Activated CD4-positive, alpha-beta memory T cell treated with anti-CD3 and anti-CD28 coated beads, Interleukin-2, amount 10 ng/mL, durations not matched to agents 7 days and 5 days (primary cell): ENCODE results near the gene TNFSF8. TPM values are rescaled to one million over a fixed set of nuclear protein-coding genes. Genes with fewer than 3 reads are reported as not detected.

Source experiments
- CTCF ChIA-PET: fragments of 350-600 bp; sonication (Branson Sonifier 250); formaldehyde crosslinking; loops from one replicate; lab custom pipeline; 2021; ENCODE audit warnings: antibody characterized with exemption, inconsistent platforms; lab: Charles Lee
- POLR2A ChIA-PET: fragments of 350-600 bp; sonication (Branson Sonifier 250); formaldehyde crosslinking; loops from one replicate; lab custom pipeline; 2021; ENCODE audit warnings: antibody characterized with exemption; lab: Charles Lee
- DNase-seq: peaks from one replicate; pipeline ENCODE4 v3.0.0-alpha.2; 2020
- H3K27ac Mint-ChIP-seq: one replicate; pipeline ENCODE4 v1.8.0; 2021; ENCODE audit warnings: mild to moderate bottlenecking, mixed read lengths
- H3K27me3 Mint-ChIP-seq: one replicate; pipeline ENCODE4 v1.8.0; 2021; ENCODE audit warnings: mixed read lengths
- H3K36me3 Mint-ChIP-seq: one replicate; pipeline ENCODE4 v1.8.0; 2021; ENCODE audit warnings: low read depth, mixed read lengths
- H3K4me1 Mint-ChIP-seq: one replicate; pipeline ENCODE4 v1.8.0; 2021; ENCODE audit warnings: mixed read lengths
- H3K4me3 Mint-ChIP-seq: one replicate; pipeline ENCODE4 v1.8.0; 2021; ENCODE audit warnings: mild to moderate bottlenecking, mixed read lengths
- H3K9me3 Mint-ChIP-seq: one replicate; pipeline ENCODE4 v1.8.0; 2021; ENCODE audit warnings: mixed read lengths
- total RNA-seq, 2 experiments: library from RNA; stranded (reverse); gene quantifications; one replicate each; pipeline ENCODE4 v1.2.3, GENCODE V29; 2021

Gene TNFSF8, protein sequence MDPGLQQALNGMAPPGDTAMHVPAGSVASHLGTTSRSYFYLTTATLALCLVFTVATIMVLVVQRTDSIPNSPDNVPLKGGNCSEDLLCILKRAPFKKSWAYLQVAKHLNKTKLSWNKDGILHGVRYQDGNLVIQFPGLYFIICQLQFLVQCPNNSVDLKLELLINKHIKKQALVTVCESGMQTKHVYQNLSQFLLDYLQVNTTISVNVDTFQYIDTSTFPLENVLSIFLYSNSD
- 10 to 100 TPM; 34.6 to 34.8 TPM for total RNA-seq

DNA sequence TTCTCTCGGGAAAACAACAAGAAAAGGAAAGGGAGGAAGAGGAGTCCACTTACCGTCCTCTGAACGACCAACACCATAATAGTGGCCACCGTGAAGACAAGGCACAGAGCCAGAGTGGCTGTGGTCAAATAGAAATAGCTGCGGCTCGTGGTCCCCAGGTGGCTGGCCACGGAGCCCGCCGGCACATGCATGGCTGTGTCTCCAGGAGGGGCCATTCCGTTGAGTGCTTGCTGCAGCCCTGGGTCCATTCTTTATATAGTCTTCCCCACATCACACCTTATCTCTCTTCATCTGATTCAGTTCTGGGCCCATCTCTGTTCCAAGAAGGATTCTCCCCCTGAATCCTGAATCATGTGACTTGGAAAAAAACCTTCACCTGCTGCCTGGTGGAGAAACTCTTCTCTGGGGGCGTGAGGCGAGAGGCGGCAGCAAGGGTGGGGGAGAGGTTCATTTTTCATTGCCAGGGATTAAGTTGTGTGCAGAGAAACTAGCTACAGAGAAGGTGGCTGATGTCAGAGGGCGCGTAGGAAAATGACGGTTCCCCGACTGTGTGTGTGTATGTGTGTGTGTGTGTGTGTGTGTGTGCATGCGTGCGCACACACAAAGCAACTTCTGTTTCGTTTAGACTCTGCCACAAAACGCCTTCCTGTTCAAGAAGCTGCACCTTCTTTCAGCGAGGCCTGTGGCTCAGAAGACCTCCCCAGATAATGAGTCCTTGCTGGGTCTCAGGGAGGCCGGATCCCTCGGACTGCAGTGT, at the start of gene TNFSF8:
Gene TNFSF8 (minus strand): TSS at position 536 of the 757 bp plus-strand sequence. CDS start 288 bp downstream, at position 248.
- peak; percentile 83 for DNase-seq
- ChIA-PET CTCF (interaction anchor here (1.0 to 4.3 kb wide), 15 partner anchors 8 to 542 kb away, joined by 3 to 38 read pairs (median 5); partner anchors contain the start of genes AKNA and TEX48), POLR2A (interaction anchor here (0.7 to 7.3 kb wide), 31 partner anchors 9 to 563 kb away, joined by 3 to 373 read pairs (median 6); partner anchors contain the start of genes AKNA, ATP6V1G1, TEX48 and TNFSF15)
- H3K4me3 Mint-ChIP-seq: peak within 1 kb of the TSS; percentile 94
- peaks cover 2% of the 10 kb centered on the region for H3K27me3 Mint-ChIP-seq
- H3K4me1 Mint-ChIP-seq: peaks cover 53% of the 10 kb centered on the region
- no peaks in the 10 kb centered on the region for H3K9me3 Mint-ChIP-seq
- H3K36me3 Mint-ChIP-seq: peaks cover 53% of the 10 kb centered on the region
- H3K27ac Mint-ChIP-seq: peak within 1 kb of the TSS; percentile 96

DNA sequence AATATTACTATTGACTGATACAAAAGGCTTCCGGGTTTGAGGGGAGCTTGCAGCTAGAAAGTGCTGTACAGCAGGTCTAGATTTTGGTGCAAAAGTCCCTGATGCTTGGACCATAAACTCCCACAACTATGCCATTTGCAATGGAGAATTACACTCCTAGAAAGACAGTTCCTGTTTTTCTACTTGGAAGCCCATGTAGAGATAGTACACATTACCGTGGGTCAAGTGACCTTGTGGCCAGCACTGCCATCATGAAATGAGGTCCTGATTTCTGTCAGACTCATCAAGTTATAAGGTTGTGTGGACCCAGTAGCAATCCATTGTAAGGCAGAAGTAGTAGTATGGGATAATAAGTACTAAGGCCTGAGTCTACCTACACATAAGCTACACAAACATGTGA, 42.8 kb upstream of the TNFSF8 start:
- Mint-ChIP-seq H3K36me3 (peaks cover 32% of the 10 kb centered on the region), H3K27me3 (no peaks in the 10 kb centered on the region), H3K4me1 (no peaks in the 10 kb centered on the region), H3K9me3 (peaks cover 3% of the 10 kb centered on the region), H3K27ac (no peak overlapping the region), H3K4me3 (no peak overlapping the region)
- POLR2A ChIA-PET: no interaction called here
- CTCF ChIA-PET: interaction anchor here (0.8 kb wide), 1 partner anchor 292 kb away, joined by 3 read pairs; the partner anchor contains the start of gene TEX48
- DNase-seq: no peak

DNA sequence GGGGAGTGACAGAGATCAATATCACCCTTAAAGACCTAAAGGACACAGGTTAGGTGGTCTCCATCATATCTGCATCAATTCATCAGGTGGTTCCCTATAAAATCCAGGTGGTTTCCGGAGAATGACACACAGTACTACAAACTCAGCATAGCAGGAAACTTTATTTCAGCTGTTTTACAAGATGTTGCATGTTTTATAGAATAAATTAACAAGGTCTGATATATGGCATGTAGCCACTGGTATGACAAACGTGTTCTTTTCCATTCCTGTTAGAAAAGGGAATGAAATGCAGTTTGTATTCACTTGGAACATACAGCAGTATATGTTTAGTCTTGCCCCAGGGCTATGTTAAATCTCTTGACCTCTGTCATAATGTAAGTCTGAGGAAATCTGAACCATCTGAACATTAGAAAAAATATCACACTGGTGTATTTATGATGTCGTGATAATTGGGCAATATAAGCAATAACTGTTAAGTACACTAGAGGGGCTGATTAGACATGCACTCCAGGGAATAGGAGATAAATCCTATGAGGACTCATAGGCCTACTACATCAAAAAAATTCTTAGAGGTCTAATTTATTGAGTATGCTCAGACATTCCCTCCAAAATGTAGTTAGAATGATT, 42.2 kb upstream of the TNFSF8 start:
- ChIA-PET POLR2A (interaction anchor here (1.0 kb wide), 1 partner anchor 319 kb away, joined by 3 read pairs; no protein-coding TSS in a partner anchor), CTCF (no interaction called here)
- no peak for DNase-seq
- Mint-ChIP-seq H3K27ac (no peak overlapping the region), H3K27me3 (no peaks in the 10 kb centered on the region), H3K9me3 (peaks cover 3% of the 10 kb centered on the region), H3K4me3 (no peak overlapping the region), H3K36me3 (peaks cover 38% of the 10 kb centered on the region), H3K4me1 (no peaks in the 10 kb centered on the region)

DNA sequence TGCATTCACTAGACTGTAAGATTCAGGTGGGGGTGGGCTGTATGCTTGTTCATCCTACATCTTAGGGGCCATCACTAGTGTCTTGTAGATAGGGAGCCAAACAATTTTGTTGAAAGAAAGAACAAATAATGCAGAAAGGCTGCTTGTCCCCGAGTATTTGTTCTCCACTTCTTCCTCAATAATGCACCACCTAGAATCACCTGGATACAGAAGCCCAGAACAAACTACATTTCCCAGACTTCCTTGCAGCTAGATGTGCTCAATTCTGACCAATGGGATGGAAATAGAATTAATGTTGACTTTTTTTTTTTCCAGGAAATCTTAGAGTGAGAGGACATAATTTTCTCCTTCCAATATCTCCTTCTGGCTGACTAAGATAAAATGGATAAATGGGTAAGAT, 38.9 kb upstream of the TNFSF8 start:
- CTCF ChIA-PET: no interaction called here
- Mint-ChIP-seq H3K4me1 (no peaks in the 10 kb centered on the region), H3K27me3 (no peaks in the 10 kb centered on the region), H3K9me3 (no peaks in the 10 kb centered on the region), H3K4me3 (no peak overlapping the region), H3K27ac (no peak overlapping the region), H3K36me3 (peaks cover 41% of the 10 kb centered on the region)
- no peak for DNase-seq
- POLR2A ChIA-PET: no interaction called here

DNA sequence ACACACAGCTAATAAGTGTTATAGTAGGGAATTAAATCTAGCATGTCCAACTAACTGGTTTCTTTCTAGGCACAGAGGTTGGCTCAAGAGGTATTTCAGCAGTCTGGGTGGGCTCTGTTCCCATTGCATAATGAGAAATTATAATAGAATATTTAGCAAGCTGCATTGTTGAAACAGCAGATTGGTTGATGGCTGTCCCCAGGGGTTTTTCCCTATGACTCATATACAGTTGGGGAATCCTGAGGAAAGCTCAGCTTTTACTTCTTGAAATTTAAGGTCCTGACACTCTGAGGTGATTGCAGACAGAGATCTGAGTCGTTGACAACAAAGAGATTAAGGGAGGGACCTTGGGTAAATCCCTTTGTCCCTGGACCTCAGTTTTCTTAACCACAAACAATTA, 38.3 kb upstream of the TNFSF8 start:
- no peak overlapping the region for H3K27ac Mint-ChIP-seq
- POLR2A ChIA-PET: no interaction called here
- no peak overlapping the region for H3K4me3 Mint-ChIP-seq
- H3K36me3 Mint-ChIP-seq: peaks cover 37% of the 10 kb centered on the region
- no peaks in the 10 kb centered on the region for H3K27me3 Mint-ChIP-seq
- CTCF ChIA-PET: no interaction called here
- H3K9me3 Mint-ChIP-seq: no peaks in the 10 kb centered on the region
- no peak for DNase-seq
- H3K4me1 Mint-ChIP-seq: no peaks in the 10 kb centered on the region

DNA sequence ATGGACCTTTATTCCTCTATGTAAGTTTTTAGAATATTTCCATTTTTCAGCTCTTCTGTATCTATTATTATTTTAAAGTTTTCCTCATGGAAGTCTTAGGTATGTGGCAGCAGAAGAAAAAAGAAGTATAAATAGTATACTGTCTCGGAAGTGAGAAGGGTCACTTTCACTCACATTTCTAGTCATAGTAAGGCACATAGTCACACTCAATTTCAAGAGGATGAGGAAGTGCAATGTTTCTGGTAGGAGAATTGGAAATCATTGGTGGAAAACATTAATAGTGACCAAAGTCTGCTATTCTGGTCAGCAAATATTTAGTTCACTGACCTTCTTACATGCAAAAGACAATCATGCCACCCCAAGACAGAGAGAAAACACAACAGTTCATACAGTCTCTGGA, 35.2 kb upstream of the TNFSF8 start:
- ChIA-PET CTCF (no interaction called here), POLR2A (no interaction called here)
- Mint-ChIP-seq H3K4me3 (no peak overlapping the region), H3K27ac (no peak overlapping the region), H3K27me3 (no peaks in the 10 kb centered on the region), H3K36me3 (peaks cover 57% of the 10 kb centered on the region), H3K9me3 (peaks cover 21% of the 10 kb centered on the region), H3K4me1 (peaks cover under 1% of the 10 kb centered on the region)
- no peak for DNase-seq

DNA sequence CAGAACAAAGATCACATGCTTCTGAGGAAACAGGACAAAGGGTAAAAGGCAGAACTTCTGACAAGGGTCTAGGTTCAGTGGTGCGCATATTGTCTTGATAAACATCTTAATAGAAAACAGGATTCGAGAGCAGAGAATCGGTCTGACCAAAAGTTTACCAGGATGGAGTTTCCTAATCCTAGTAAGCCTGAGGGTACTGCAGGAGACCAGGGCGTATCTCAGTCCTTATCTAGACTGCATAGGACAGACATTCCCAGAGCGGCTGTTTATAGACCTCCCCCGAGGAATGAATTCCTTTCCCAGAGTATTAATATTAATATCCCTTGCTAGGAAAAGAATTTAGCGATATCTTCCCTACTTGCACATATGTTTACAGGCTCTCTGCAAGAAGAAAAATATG, 32.4 kb upstream of the TNFSF8 start:
- H3K27me3 Mint-ChIP-seq: no peaks in the 10 kb centered on the region
- ChIA-PET CTCF (no interaction called here), POLR2A (no interaction called here)
- no peak for DNase-seq
- no peak overlapping the region for H3K4me3 Mint-ChIP-seq
- H3K36me3 Mint-ChIP-seq: peaks cover 65% of the 10 kb centered on the region
- no peak overlapping the region for H3K27ac Mint-ChIP-seq
- H3K4me1 Mint-ChIP-seq: peaks cover 23% of the 10 kb centered on the region
- H3K9me3 Mint-ChIP-seq: peaks cover 34% of the 10 kb centered on the region

DNA sequence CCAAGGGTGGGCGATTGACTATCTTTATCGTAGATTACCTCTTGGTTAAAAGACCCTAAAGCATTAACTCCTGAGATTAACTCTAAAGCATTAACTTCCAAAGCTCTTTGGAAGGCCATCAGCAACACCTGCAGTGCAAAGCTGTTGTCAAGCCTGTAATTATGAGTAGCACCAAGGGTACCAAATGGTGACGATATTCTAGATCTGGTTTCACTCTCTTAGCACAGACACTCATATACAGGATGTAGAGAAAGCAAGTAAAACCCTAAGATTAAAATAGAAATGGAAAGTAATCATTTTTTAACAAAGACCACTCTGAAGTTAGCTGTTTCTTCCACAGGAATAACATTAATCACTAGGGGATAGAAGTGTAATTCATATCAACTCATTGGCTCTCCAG, 29.9 kb upstream of the TNFSF8 start:
- POLR2A ChIA-PET: interaction anchor here (0.6 to 3.0 kb wide), 3 partner anchors 26 to 30 kb away, joined by 3 to 10 read pairs (median 3); partner anchors contain the start of gene TNFSF8
- Mint-ChIP-seq H3K4me1 (peaks cover 37% of the 10 kb centered on the region), H3K9me3 (peaks cover 34% of the 10 kb centered on the region), H3K4me3 (no peak overlapping the region), H3K36me3 (peaks cover 66% of the 10 kb centered on the region), H3K27me3 (peaks cover 8% of the 10 kb centered on the region), H3K27ac (no peak overlapping the region)
- CTCF ChIA-PET: interaction anchor here (1.8 kb wide), 1 partner anchor 32 kb away, joined by 4 read pairs; no protein-coding TSS in a partner anchor
- DNase-seq: no peak

DNA sequence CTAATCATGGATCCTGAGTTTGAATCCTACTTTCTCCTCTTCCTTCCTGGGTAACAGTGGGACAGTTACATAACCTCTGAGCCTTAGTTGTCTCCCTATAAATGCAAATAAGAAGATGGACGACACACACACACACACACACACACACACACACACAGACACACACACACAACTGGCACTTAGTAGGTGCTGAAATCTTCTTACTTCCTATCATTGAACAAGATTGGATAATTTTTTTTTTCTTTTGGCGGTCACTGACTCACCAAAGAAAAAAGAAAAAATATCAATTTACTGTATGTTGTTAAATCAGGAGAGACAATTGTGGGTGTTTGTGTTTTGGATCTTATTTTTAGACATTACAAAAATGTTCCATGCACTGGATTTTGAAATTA, 28.4 kb upstream of the TNFSF8 start:
- H3K4me3 Mint-ChIP-seq: no peak overlapping the region

DNA sequence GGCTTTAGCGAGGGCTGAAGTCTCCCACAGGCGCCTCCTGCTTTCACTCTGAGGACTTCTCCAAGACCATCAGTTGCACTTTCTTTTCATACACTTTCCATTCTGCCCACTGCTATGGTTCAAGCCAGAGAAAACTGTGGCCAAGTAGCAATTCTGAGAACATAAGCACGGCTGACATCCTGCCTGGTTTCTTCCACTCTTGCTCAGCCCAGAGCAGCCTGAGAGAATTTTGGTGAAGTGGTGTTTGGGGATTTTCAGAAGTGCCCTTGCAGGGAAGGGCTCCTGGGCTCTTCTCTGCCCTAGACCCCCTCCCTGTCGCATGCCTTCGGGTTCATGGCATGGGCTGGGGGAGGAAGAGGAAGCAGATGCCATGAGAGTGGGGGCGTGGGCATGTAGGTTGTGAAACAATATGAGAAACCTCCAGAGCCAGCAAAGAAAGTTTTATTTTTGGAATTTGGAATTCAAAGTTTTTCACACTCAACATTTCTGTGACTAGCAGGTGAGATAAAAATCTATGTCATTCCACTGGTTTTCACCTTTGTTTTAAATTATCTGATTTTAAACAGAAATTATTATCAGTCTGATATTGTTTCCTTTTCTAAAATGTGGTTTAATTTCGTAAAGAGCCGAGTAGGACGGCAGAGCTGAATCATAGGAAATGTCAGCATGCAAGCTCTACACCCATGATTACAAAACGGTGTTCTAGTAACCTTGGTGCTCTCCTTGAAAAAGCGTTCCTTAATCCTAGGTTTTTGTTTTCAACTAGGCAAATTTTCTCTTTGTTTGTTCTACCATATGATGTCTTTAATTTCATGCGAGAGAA, 27.8 kb upstream of the TNFSF8 start:
- POLR2A ChIA-PET: interaction anchor here (1.3 to 1.4 kb wide), 3 partner anchors 30 to 239 kb away, joined by 3 to 4 read pairs (median 3); no protein-coding TSS in a partner anchor

More for the DNA sequence above, 28.4 kb upstream of the TNFSF8 start:
- Mint-ChIP-seq H3K36me3 (peaks cover 62% of the 10 kb centered on the region), H3K27me3 (peaks cover 9% of the 10 kb centered on the region), H3K4me1 (peaks cover 40% of the 10 kb centered on the region), H3K9me3 (peaks cover 34% of the 10 kb centered on the region), H3K27ac (no peak overlapping the region)
- ChIA-PET POLR2A (interaction anchor here (1.5 kb wide), 1 partner anchor 31 kb away, joined by 3 read pairs; no protein-coding TSS in a partner anchor), CTCF (no interaction called here)
- no peak for DNase-seq

DNA sequence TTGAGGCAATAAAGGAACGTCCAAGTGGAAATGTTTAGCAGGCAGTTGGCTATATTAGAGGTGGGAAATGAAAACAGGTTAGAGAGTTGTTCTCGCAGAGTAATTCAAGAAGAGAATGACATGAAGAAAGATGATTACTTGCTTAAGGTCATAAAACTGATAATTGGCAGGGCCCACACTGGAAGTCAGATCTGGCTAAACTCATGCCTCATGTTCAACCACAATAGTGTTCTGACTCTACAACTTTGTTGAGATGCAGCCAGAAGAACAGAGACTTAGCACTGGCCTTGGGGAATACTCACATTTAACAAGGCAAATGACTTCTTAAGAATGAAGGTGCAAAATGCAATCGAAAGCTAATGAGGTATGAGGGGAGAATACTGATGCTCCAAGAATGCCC, 27.2 kb upstream of the TNFSF8 start:
- Mint-ChIP-seq H3K27ac (peak overlapping the region; percentile 6), H3K27me3 (peaks cover 9% of the 10 kb centered on the region), H3K4me1 (peaks cover 41% of the 10 kb centered on the region), H3K9me3 (peaks cover 28% of the 10 kb centered on the region), H3K4me3 (no peak overlapping the region), H3K36me3 (peaks cover 55% of the 10 kb centered on the region)
- CTCF ChIA-PET: no interaction called here
- POLR2A ChIA-PET: interaction anchor here (1.3 to 1.4 kb wide), 3 partner anchors 29 to 238 kb away, joined by 3 to 4 read pairs (median 3); no protein-coding TSS in a partner anchor
- no peak for DNase-seq

More for the DNA sequence above, 27.8 kb upstream of the TNFSF8 start:
- Mint-ChIP-seq H3K27ac (peak overlapping the region; percentile 65), H3K36me3 (peaks cover 62% of the 10 kb centered on the region), H3K4me1 (peaks cover 41% of the 10 kb centered on the region), H3K4me3 (peak overlapping the region; percentile 46), H3K9me3 (peaks cover 34% of the 10 kb centered on the region), H3K27me3 (peaks cover 9% of the 10 kb centered on the region)
- CTCF ChIA-PET: no interaction called here
- peak; percentile 49 for DNase-seq

DNA sequence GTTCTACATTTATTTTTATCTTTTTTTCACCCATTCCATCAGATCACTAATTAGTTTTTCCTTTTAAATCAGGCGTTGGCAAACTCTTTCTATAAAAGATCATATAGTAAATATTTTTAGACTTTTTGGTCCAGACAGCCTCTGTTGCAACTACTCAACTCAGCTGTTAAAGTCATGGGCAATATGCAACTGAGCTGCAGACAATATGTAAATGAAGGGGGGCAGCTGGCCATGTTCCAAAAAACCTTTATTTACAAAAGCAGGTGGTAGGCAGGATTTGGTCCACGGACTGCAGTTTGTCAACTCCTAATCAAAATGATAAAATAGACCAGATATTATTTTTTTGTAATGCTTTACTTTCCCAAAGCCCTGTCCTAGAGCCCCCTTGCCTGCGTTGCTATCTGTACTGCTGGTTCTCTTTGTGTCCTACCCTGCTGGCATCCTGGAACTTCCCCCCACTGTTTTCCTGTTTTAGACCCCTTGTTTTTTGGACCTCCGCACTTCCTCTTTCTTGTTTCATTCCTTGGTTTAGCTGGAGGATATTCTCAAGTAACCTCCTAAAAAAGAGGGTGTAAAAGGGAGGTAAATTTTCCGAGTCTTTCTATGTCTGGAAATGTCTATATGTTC, 24.7 kb upstream of the TNFSF8 start:
- no peak overlapping the region for H3K27ac Mint-ChIP-seq
- CTCF ChIA-PET: no interaction called here
- H3K4me1 Mint-ChIP-seq: peaks cover 37% of the 10 kb centered on the region
- DNase-seq: no peak
- H3K4me3 Mint-ChIP-seq: no peak overlapping the region
- H3K36me3 Mint-ChIP-seq: peaks cover 30% of the 10 kb centered on the region
- peaks cover 9% of the 10 kb centered on the region for H3K27me3 Mint-ChIP-seq
- H3K9me3 Mint-ChIP-seq: peaks cover 12% of the 10 kb centered on the region
- POLR2A ChIA-PET: no interaction called here
